ENCODE results near the gene KIF3A. TPM values are rescaled to one million over a fixed set of nuclear protein-coding genes. Genes with fewer than 3 reads are reported as not detected.

The KIF3A gene
- total RNA-seq, 1 experiment from 2014 or later, result 12.7 TPM

DNA sequence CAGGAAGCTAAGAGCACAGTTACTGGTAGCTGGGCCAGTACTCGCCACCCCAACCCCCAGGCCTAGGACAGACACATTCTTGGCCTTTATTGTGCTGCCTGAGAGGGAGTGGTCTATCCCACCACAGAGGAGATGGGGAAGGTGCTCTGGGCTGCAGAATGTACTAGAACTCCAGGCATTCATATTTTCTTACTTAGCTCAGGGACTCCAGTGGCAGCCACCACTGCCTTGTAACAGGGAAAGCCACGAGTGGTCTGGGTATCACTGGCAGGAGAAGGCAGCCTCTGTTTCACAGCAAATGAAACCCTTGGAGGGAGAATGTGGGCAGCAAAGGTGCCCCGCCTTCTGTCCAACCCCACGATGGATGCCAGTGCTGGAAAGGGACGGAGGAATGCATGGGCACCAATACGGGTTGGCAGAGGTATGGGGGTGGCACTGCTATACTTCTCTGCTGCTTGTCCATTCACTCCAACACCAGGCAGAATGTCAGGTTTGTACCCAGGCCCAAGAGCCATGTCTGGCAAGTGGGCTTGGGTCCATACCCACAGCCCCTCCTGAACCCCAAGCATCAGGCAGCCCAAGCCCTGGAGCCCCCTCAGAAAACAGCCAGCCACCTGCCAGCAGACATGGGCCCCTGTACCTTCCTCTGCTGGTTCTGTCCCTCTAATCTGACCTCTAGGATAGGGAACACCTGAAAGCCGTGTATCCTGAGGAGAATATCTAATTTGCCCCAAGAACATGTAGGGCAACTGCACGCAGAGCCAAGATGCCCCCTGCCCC, 35.1 kb upstream of the KIF3A start:
- ChIA-PET POLR2A (no interaction called here), RAD21 (ENCODE audit: low non-redundant PET in 1 of 2, low total read pairs in 2 of 2, uncharacterized antibody in 2 of 2, unreplicated experiment in 2 of 2) (no interaction called here), CTCF (no interaction called here)
- TF ChIP-seq REST (IDR thresholded peaks at IDR 0.05; ENCODE audit: low read depth) (no peak), YY1 (IDR thresholded peaks at IDR 0.05; ENCODE audit: extremely low read depth, insufficient replicate concordance, low read depth, low read length) (no peak), ZFX (IDR thresholded peaks at IDR 0.05) (no peak)
- TF ChIP-seq, protein P1, sequence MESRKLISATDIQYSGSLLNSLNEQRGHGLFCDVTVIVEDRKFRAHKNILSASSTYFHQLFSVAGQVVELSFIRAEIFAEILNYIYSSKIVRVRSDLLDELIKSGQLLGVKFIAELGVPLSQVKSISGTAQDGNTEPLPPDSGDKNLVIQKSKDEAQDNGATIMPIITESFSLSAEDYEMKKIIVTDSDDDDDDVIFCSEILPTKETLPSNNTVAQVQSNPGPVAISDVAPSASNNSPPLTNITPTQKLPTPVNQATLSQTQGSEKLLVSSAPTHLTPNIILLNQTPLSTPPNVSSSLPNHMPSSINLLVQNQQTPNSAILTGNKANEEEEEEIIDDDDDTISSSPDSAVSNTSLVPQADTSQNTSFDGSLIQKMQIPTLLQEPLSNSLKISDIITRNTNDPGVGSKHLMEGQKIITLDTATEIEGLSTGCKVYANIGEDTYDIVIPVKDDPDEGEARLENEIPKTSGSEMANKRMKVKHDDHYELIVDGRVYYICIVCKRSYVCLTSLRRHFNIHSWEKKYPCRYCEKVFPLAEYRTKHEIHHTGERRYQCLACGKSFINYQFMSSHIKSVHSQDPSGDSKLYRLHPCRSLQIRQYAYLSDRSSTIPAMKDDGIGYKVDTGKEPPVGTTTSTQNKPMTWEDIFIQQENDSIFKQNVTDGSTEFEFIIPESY (IDR thresholded peaks at IDR 0.05; ENCODE audit: extremely low read depth, insufficient replicate concordance, low read length), result no peak
- no peak overlapping the region for H3K27ac ChIP-seq (ENCODE audit: low read depth, low read length)
- no peak overlapping the region for H3K4me2 ChIP-seq (ENCODE audit: low read length)
- peaks cover 22% of the 10 kb centered on the region for H3K79me2 ChIP-seq (ENCODE audit: insufficient read depth, low read length)
- H3K9ac ChIP-seq (ENCODE audit: low read length), result no peak overlapping the region
- no TSS peak for BruUV-seq (replicated peaks)
- H3K4me3 ChIP-seq (replicated peaks in 1 of 2; ENCODE audit: low read depth in 1 of 2, low read length in 2 of 2), result no peak overlapping the region
- no peaks in the 10 kb centered on the region for H3K36me3 ChIP-seq (ENCODE audit: control insufficient read depth in 1 of 2, insufficient read depth in 2 of 2, low read length in 2 of 2)
- H4K20me1 ChIP-seq (ENCODE audit: insufficient read depth), result no peaks in the 10 kb centered on the region
- intact Hi-C loops (cut with micrococcal nuclease), result no loop called here
- no peaks in the 10 kb centered on the region for H3K27me3 ChIP-seq (ENCODE audit: insufficient read depth, low read length)
- no peaks in the 10 kb centered on the region for H3K9me3 ChIP-seq (ENCODE audit: control insufficient read depth in 1 of 2, insufficient read depth in 1 of 2, low read depth in 1 of 2, low read length in 2 of 2)
- no peak overlapping the region for H2AFZ ChIP-seq (ENCODE audit: low read depth, low read length, poor library complexity, severe bottlenecking)
- DNase-seq (ENCODE audit: low read depth, low spot score) (no peak), ATAC-seq (no peak)
- no peaks in the 10 kb centered on the region for H3K9me2 ChIP-seq (ENCODE audit: insufficient read depth)
- H3K4me1 ChIP-seq (ENCODE audit: control insufficient read depth in 1 of 2, insufficient read depth in 2 of 2, low read length in 2 of 2), result peaks cover 12 to 20% of the 10 kb centered on the region in 2 experiments
